ENCODE measurements around the gene RIT2. TPM values are rescaled to one million over a fixed set of nuclear protein-coding genes. Genes with fewer than 3 reads are reported as not detected.
"Not testable (repeated sequence)": the region's sequence is repeated elsewhere in the genome, so short reads cannot be mapped to it uniquely, and the experiment has no call there.

Gene RIT2
- total and polyA plus RNA-seq, 10 donors = not detected

- no peak for DNase-seq
- Histone ChIP-seq H3K9me3 (no peaks in the 10 kb centered on the region), H3K27ac (no peak overlapping the region), H3K4me1 (no peaks in the 10 kb centered on the region), H3K36me3 (no peaks in the 10 kb centered on the region), H3K4me3 (no peak overlapping the region), H3K27me3 (replicated peaks in 1 of 7) (no peaks in the 10 kb centered on the region)
- no peak for TF ChIP-seq CTCF (IDR thresholded peaks at IDR 0.05 in 8 of 11, conservative IDR thresholded peaks at IDR 0.05 in 3 of 11)
- TF ChIP-seq POLR2AphosphoS5 (IDR thresholded peaks at IDR 0.05) = no peak
- no peak for TF ChIP-seq POLR2A (IDR thresholded peaks at IDR 0.05)
- intact Hi-C loops (cut with DNase I; ENCODE audit: low total_unique reads) = no loop called here
Observed at GRCh38 chr18:42745171-42745570, 370.3 kb downstream of the RIT2 start.

- H3K27me3 ChIP-seq (replicated peaks in 1 of 7) = no peaks in the 10 kb centered on the region
- intact Hi-C loops (cut with DNase I; ENCODE audit: low total_unique reads) = no loop called here
- no peak for TF ChIP-seq POLR2A (IDR thresholded peaks at IDR 0.05)
- TF ChIP-seq POLR2AphosphoS5 (IDR thresholded peaks at IDR 0.05) = no peak
- TF ChIP-seq CTCF (IDR thresholded peaks at IDR 0.05 in 8 of 11, conservative IDR thresholded peaks at IDR 0.05 in 3 of 11) = no peak
- 61 to 76% (median 66%) methylated on average over 7 of the region's 7 CpGs for WGBS, 5 donors
- H3K9me3 ChIP-seq = no peaks in the 10 kb centered on the region
- no peak for DNase-seq
- H3K4me3 ChIP-seq = no peak overlapping the region
- no peaks in the 10 kb centered on the region for H3K36me3 ChIP-seq
- no peak overlapping the region for H3K27ac ChIP-seq
- H3K4me1 ChIP-seq = no peaks in the 10 kb centered on the region
Observed at GRCh38 chr18:42743373-42744138, 371.9 kb downstream of the RIT2 start.

GRCh38 chr18:42742969-42743368 is 372.5 kb downstream of the RIT2 start:
- H3K36me3 ChIP-seq = no peaks in the 10 kb centered on the region
- no peak for TF ChIP-seq POLR2A (IDR thresholded peaks at IDR 0.05)
- TF ChIP-seq CTCF (IDR thresholded peaks at IDR 0.05 in 8 of 11, conservative IDR thresholded peaks at IDR 0.05 in 3 of 11) = no peak
- TF ChIP-seq POLR2AphosphoS5 (IDR thresholded peaks at IDR 0.05) = no peak
- no peak overlapping the region for H3K4me3 ChIP-seq
- no peak for DNase-seq
- H3K4me1 ChIP-seq = no peaks in the 10 kb centered on the region
- intact Hi-C loops (cut with DNase I; ENCODE audit: low total_unique reads) = no loop called here
- no peak overlapping the region for H3K27ac ChIP-seq
- H3K9me3 ChIP-seq = no peaks in the 10 kb centered on the region
- H3K27me3 ChIP-seq (replicated peaks in 1 of 7) = no peaks in the 10 kb centered on the region

- Histone ChIP-seq H3K27ac (no peak overlapping the region), H3K4me3 (no peak overlapping the region), H3K9me3 (no peaks in the 10 kb centered on the region), H3K4me1 (no peaks in the 10 kb centered on the region), H3K27me3 (replicated peaks in 1 of 7) (no peaks in the 10 kb centered on the region), H3K36me3 (no peaks in the 10 kb centered on the region)
- intact Hi-C loops (cut with DNase I; ENCODE audit: low total_unique reads) = no loop called here
- TF ChIP-seq CTCF (IDR thresholded peaks at IDR 0.05 in 8 of 11, conservative IDR thresholded peaks at IDR 0.05 in 3 of 11) = no peak
- no peak for TF ChIP-seq POLR2AphosphoS5 (IDR thresholded peaks at IDR 0.05)
- TF ChIP-seq POLR2A (IDR thresholded peaks at IDR 0.05) = no peak
- DNase-seq = no peak
Observed at GRCh38 chr18:42742474-42742873, 373.0 kb downstream of the RIT2 start.

GRCh38 chr18:42741805-42742347 is 373.6 kb downstream of the RIT2 start:
- H3K4me3 ChIP-seq; DNase-seq; H3K36me3 ChIP-seq; H3K9me3 ChIP-seq; H3K4me1 ChIP-seq; H3K27ac ChIP-seq; H3K27me3 ChIP-seq (replicated peaks in 1 of 7); intact Hi-C loops (cut with DNase I; ENCODE audit: low total_unique reads): not testable (repeated sequence)
- 76 to 81% (median 77%) methylated on average over 12 of the region's 12 CpGs for WGBS, 5 donors

- H3K4me3 ChIP-seq; H3K9me3 ChIP-seq; DNase-seq; H3K27me3 ChIP-seq (replicated peaks in 1 of 7); H3K27ac ChIP-seq; H3K36me3 ChIP-seq; intact Hi-C loops (cut with DNase I; ENCODE audit: low total_unique reads); H3K4me1 ChIP-seq: not testable (repeated sequence)
- 69 to 82% (median 71%) methylated on average over 2 of the region's 2 CpGs for WGBS, 5 donors
Observed at GRCh38 chr18:42741299-42741698, 374.2 kb downstream of the RIT2 start.

Measured in spleen (tissue), 11 donors.